ENCODE results near the gene MAN1A1.

DNA sequence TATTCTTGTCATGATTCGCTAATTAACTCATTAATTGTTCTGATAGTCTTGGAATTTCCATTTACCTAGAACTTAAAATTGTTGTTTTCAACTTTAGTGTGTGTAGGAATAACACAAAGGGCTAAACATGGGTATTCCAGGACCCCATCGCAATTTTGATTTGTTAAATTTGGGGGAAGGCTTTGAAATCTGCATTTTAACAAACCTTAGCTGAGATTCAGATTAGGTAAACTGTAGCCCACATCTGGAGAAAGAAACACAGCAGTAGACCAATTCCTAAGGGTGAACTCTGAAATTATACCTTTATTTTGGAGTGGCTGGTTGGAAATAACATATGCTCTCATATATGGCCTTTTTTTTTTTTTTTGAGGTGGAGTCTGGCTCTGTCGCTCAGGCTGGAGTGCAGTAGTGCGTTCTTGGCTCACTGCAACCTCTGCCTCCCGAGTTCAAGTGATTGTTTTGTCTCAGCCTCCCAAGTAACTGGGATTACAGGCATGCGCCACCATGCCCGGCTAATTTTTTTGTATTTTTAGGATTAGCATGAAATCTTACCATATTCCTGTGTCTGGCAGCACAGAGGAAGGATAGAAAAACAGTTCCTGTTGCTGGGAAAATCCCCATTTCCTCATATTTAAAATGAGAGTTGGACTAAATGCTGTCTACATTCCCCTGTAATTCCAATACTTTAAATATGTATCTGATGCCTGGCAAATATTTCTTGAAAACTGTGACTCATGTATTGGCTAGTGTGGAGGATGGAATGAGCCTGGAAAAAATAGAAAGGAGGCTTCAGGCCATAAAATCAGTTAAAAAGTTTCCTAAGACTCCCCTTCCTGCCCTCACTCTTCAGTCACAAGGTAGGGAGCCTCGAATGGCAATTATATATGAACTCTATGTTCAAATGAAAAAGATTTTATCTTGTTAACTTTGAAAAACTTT is 174.4 kb downstream of the MAN1A1 start:
- TF ChIP-seq ETV6 (CRISPR knock-in tag; IDR thresholded peaks at IDR 0.05): no peak
- no peak for TF ChIP-seq ZNF423 (CRISPR knock-in tag; IDR thresholded peaks at IDR 0.05)
- no peak for TF ChIP-seq TP53 (CRISPR knock-in tag; IDR thresholded peaks at IDR 0.05)
- no peak for TF ChIP-seq ZNF121 (CRISPR knock-in tag; IDR thresholded peaks at IDR 0.05)
